Stomach (tissue), 9 donors: ENCODE data around the gene MDM2. TPM values are rescaled to one million over a fixed set of nuclear protein-coding genes. Genes with fewer than 3 reads are reported as not detected.

Experiments
- DNase-seq, 2 donors: peaks; one replicate each; pipeline versions ENCODE4 v3.0.0 to v3.0.0-alpha.2; 2013 to 2019
- H3K27ac ChIP-seq, 5 donors: fragments of 200-600 bp in 4 of 5; sonication (generic) in 4 of 5; one replicate each; pipeline ENCODE4 v1.5.1; 2013 to 2019; ENCODE audit warnings: mild to moderate bottlenecking in 1 of 5, moderate library complexity in 1 of 5
- H3K27me3 ChIP-seq, 3 donors: fragments of 200-600 bp; sonication (generic); one replicate each; pipeline ENCODE4 v1.5.1; 2017 to 2019; ENCODE audit warnings: mixed run types in 1 of 3
- H3K36me3 ChIP-seq, 4 donors: fragments of 200-600 bp; sonication (generic); 1 replicate in 3 of 4; 2 replicates in 1 of 4; pipeline ENCODE4 v1.5.1; 2016 to 2019
- H3K4me1 ChIP-seq, 4 donors: fragments of 200-600 bp; sonication (generic); one replicate each; pipeline ENCODE4 v1.5.1; 2016 to 2019
- H3K4me3 ChIP-seq, 4 donors: fragments of 200-600 bp; sonication (generic) in 3 of 4; one replicate each; pipeline ENCODE4 v1.5.1; 2016 to 2019; ENCODE audit warnings: mild to moderate bottlenecking in 1 of 4
- H3K9me3 ChIP-seq, 4 donors: fragments of 200-600 bp; sonication (generic); one replicate each; pipeline ENCODE4 v1.5.1; 2016 to 2019
- CTCF ChIP-seq, 7 experiments: fragments of 450-650 bp in 4 of 7; fragments of 200-600 bp in 3 of 7; sonication (generic) in 3 of 7; IDR thresholded peaks; one replicate each; pipeline ENCODE4 v1.5.1; 2016 to 2019; ENCODE audit warnings: antibody characterized with exemption in 7 of 7, control low read depth in 2 of 7, mild to moderate bottlenecking in 1 of 7
- EP300 ChIP-seq: sonication (generic); formaldehyde crosslinking; IDR thresholded peaks from one replicate; pipeline ENCODE4 v1.6.1; 2017; ENCODE audit warnings: antibody characterized with exemption
- POLR2A ChIP-seq, 4 donors: fragments of 450-650 bp; IDR thresholded peaks; one replicate each; pipeline ENCODE4 v1.6.1; 2016; ENCODE audit warnings: antibody characterized with exemption in 4 of 4, control low read depth in 2 of 4, mild to moderate bottlenecking in 1 of 4, moderate library complexity in 1 of 4
- POLR2AphosphoS5 ChIP-seq, 3 donors: sonication (generic); formaldehyde crosslinking; IDR thresholded peaks; one replicate each; pipeline ENCODE4 v1.6.1; 2016; ENCODE audit warnings: antibody characterized with exemption in 3 of 3
- WGBS, 5 donors: extraction: QIAGEN DNeasy Blood & Tissue Kit in 3 of 5; methylation state at CpG; one replicate each; pipeline versions ENCODE4 v1.1.5 to v1.1.7; 2013 to 2018; 5-methylcytosine and 5-hydroxymethylcytosine counted together
- intact Hi-C: fragments of 100-400 bp; cut with DNase I; formaldehyde crosslinking; loops from one replicate; pipeline ENCODE4 v1.15.1; 2023; ENCODE audit warnings: low total_unique reads
- polyA plus RNA-seq, 3 donors: library from polyadenylated mRNA; stranded (reverse); fragments of 200-250 nt; gene quantifications; one replicate each; pipeline ENCODE4 v1.2.3, GENCODE V29; 2013
- total RNA-seq, 5 donors: library from RNA; depleted of rRNA; stranded (reverse); fragments of >200 nt; gene quantifications; one replicate each; pipeline versions ENCODE4 v1.1.0 to v1.2.3, GENCODE V29; 2014 to 2016
- donor health status: healthy with polysubstance abuse.
- donor health status: Bipolar disorder and iron deficiency.
- donor health status: healthy.

Gene MDM2
- total and polyA plus RNA-seq, 8 donors: 16.8 to 151 (median 62.1) TPM

GRCh38 chr12:68828672-68829068 is 20.7 kb downstream of the MDM2 start:
- Histone ChIP-seq H3K4me1 (peaks cover 0 to 9% (median 2%) of the 10 kb centered on the region in 4 donors), H3K9me3 (no peaks in the 10 kb centered on the region), H3K27me3 (no peaks in the 10 kb centered on the region), H3K4me3 (no peak overlapping the region), H3K36me3 (peaks cover 64 to 95% (median 93%) of the 10 kb centered on the region in 4 donors), H3K27ac (no peak overlapping the region)
- WGBS, 5 donors: 78 to 90% (median 81%) methylated on average over 7 of the region's 7 CpGs
- DNase-seq: no peak
- intact Hi-C loops: no loop called here
- TF ChIP-seq POLR2AphosphoS5 (IDR thresholded peaks at IDR 0.05) (no peak), CTCF (IDR thresholded peaks at IDR 0.05) (no peak), EP300 (no peak), POLR2A (IDR thresholded peaks at IDR 0.05) (no peak)

DNA sequence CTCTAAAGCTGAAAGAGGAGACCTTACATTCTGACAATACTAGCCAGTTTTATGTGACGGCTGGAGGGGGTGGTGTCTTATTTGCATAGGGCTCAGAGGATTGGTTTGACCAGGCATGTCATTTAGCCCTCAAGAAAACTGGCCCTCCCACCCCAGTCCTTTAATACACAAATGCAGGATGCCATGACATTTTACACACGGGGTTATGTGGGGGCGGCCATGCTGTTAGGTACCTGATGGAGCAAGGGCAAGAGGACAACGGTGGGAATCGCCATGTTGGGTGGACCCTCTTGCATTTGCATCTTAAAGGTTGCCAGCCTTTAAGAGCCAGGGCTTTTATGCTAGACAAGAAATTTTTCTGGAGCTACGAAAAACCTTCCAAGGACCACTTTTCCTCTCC is 23.3 kb downstream of the MDM2 start:
- TF ChIP-seq EP300 (no peak), POLR2AphosphoS5 (IDR thresholded peaks at IDR 0.05) (no peak), CTCF (IDR thresholded peaks at IDR 0.05) (no peak), POLR2A (IDR thresholded peaks at IDR 0.05) (no peak)
- DNase-seq: no peak
- intact Hi-C loops: no loop called here
- 86 to 90% (median 88%) methylated on average over 6 of the region's 6 CpGs for WGBS, 5 donors
- H3K9me3 ChIP-seq: no peaks in the 10 kb centered on the region
- H3K27me3 ChIP-seq: no peaks in the 10 kb centered on the region
- H3K4me3 ChIP-seq: no peak overlapping the region
- H3K36me3 ChIP-seq: peaks cover 48 to 95% (median 91%) of the 10 kb centered on the region in 4 donors
- H3K27ac ChIP-seq: no peak overlapping the region
- H3K4me1 ChIP-seq: peaks cover 0 to 18% (median 5%) of the 10 kb centered on the region in 4 donors

- Histone ChIP-seq H3K4me3 (no peak overlapping the region), H3K9me3 (no peaks in the 10 kb centered on the region), H3K4me1 (peaks cover 0 to 18% (median 5%) of the 10 kb centered on the region in 4 donors), H3K27ac (no peak overlapping the region), H3K27me3 (no peaks in the 10 kb centered on the region), H3K36me3 (peaks cover 47 to 95% (median 91%) of the 10 kb centered on the region in 4 donors)
- TF ChIP-seq POLR2AphosphoS5 (IDR thresholded peaks at IDR 0.05) (no peak), CTCF (IDR thresholded peaks at IDR 0.05) (no peak), POLR2A (IDR thresholded peaks at IDR 0.05) (no peak), EP300 (no peak)
- intact Hi-C loops: no loop called here
- no peak for DNase-seq
- 90 to 95% (median 92%) methylated on average over 14 of the region's 14 CpGs for WGBS, 5 donors
These were observed 23.9 kb downstream of the MDM2 start for GRCh38 chr12:68831751-68832503.

DNA sequence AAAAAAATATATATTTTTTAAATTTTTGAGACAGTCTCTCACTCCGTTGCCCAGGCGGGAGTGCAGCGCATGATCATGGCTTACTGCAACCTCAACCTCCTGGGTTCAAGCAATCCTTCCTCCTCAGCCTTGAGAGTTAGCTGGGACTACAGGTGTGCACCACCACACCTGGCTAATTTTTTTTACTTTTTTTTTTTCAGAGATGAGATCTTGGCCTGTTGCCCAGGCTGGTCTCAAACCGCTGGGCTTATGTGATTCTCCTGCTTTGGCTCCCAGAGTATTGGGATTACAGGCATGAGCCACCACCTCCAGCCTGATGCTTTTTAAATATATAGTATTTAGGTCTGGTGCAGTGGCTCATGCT is 24.5 kb downstream of the MDM2 start:
- Histone ChIP-seq H3K27ac (no peak overlapping the region), H3K4me3 (no peak overlapping the region), H3K9me3 (no peaks in the 10 kb centered on the region), H3K36me3 (peaks cover 48 to 95% (median 91%) of the 10 kb centered on the region in 4 donors), H3K4me1 (peaks cover 0 to 18% (median 5%) of the 10 kb centered on the region in 4 donors), H3K27me3 (no peaks in the 10 kb centered on the region)
- intact Hi-C loops: no loop called here
- no peak for DNase-seq
- TF ChIP-seq EP300 (no peak), CTCF (IDR thresholded peaks at IDR 0.05) (no peak), POLR2A (IDR thresholded peaks at IDR 0.05) (no peak), POLR2AphosphoS5 (IDR thresholded peaks at IDR 0.05) (no peak)
- 92 to 95% (median 93%) methylated on average over 4 of the region's 4 CpGs for WGBS, 5 donors
